A673 (cell line): ENCODE results near the gene LRFN5. TPM values are rescaled to one million over a fixed set of nuclear protein-coding genes. Genes with fewer than 3 reads are reported as not detected.
A peak's percentile ranks its signal among the peaks of the same experiment; 100 is the strongest.

Experiments
- BruUV-seq: library from RNA; stranded (reverse); fragments of 400-500 nt; replicated peaks from 2 replicates; lab custom pipeline; 2021; lab: Mats Ljungman, UMichigan
- CTCF ChIA-PET: fragments of 300-600 bp; sonication (Branson Sonifier 250); formaldehyde crosslinking; loops from one replicate; lab custom pipeline; 2022; ENCODE audit warnings: antibody characterized with exemption; lab: Charles Lee
- POLR2A ChIA-PET: fragments of 300-600 bp; sonication (Branson Sonifier 250); formaldehyde crosslinking; loops from one replicate; lab custom pipeline; 2022; ENCODE audit warnings: antibody characterized with exemption; ENCODE audit not compliant: low non-redundant PET; lab: Charles Lee
- DNase-seq: peaks from one replicate; pipeline ENCODE4 v3.0.0-alpha.2; 2015; ENCODE audit warnings: low spot score
- H3K27ac ChIP-seq: fragments of 200-600 bp; sonication (generic); 2 replicates; pipeline ENCODE4 v1.5.1; 2016; ENCODE audit warnings: mixed run types, low read depth, mild to moderate bottlenecking, mixed read lengths, antibody characterized with exemption, low read length; ENCODE audit not compliant: poor library complexity, severe bottlenecking
- H3K27me3 ChIP-seq: fragments of 200-600 bp; sonication (generic); replicated peaks from 2 replicates; pipeline ENCODE4 v1.6.1; 2017; ENCODE audit warnings: mixed run types, low read depth, mild to moderate bottlenecking, mixed read lengths, antibody characterized with exemption, low read length; ENCODE audit not compliant: insufficient read depth, poor library complexity
- H3K36me3 ChIP-seq: fragments of 200-600 bp; sonication (generic); 2 replicates; pipeline ENCODE4 v1.6.1; 2016; ENCODE audit warnings: mixed run types, mild to moderate bottlenecking, mixed read lengths, antibody characterized with exemption, low read length; ENCODE audit not compliant: insufficient read depth, poor library complexity, severe bottlenecking
- H3K4me1 ChIP-seq: fragments of 200-600 bp; sonication (generic); 2 replicates; pipeline ENCODE4 v1.6.1; 2017; ENCODE audit warnings: mixed run types, mild to moderate bottlenecking, mixed read lengths, antibody characterized with exemption, low read length; ENCODE audit not compliant: insufficient read depth, poor library complexity, severe bottlenecking
- H3K4me3 ChIP-seq: fragments of 200-600 bp; sonication (generic); 2 replicates; pipeline ENCODE4 v1.5.1; 2016; ENCODE audit warnings: low read depth, mixed run types, mild to moderate bottlenecking, mixed read lengths, low read length; ENCODE audit not compliant: poor library complexity, severe bottlenecking
- H3K9me3 ChIP-seq: fragments of 200-600 bp; sonication (generic); 2 replicates; pipeline ENCODE4 v1.6.1; 2016; ENCODE audit warnings: mixed run types, low read depth, mild to moderate bottlenecking, mixed read lengths, antibody characterized with exemption, low read length; ENCODE audit not compliant: poor library complexity, severe bottlenecking
- CTCF ChIP-seq: fragments of 300-800, 200-600 bp; sonication (generic); conservative IDR thresholded peaks from 2 replicates; pipeline ENCODE4 v1.5.1; 2017; ENCODE audit warnings: low read depth, mild to moderate bottlenecking, antibody characterized with exemption, low read length, moderate library complexity, mixed read lengths
- EZH2 ChIP-seq: fragments of 200-600 bp; sonication (generic); IDR thresholded peaks from 2 replicates; pipeline ENCODE4 v1.6.1; 2017; ENCODE audit warnings: borderline replicate concordance, low read depth, mild to moderate bottlenecking, mixed read lengths, antibody characterized with exemption, low read length; ENCODE audit not compliant: poor library complexity, severe bottlenecking
- intact Hi-C: fragments of 100-400 bp; cut with micrococcal nuclease; formaldehyde crosslinking; loops from one replicate; pipeline ENCODE4 v1.10.0; 2022; ENCODE audit not compliant: unreplicated experiment
- total RNA-seq: library from RNA; stranded (reverse); gene quantifications from 2 replicates; pipeline ENCODE4 v1.2.3, GENCODE V29; 2021

The LRFN5 gene
- total RNA-seq, 1 experiment from 2014 or later, result 51.3 TPM

GRCh38 chr14:41615011-41615595 is 8.4 kb downstream of the LRFN5 start:
- no peak for DNase-seq
- CTCF ChIA-PET, result no interaction called here
- POLR2A ChIA-PET, result no interaction called here

GRCh38 chr14:41623736-41624135 is 17.1 kb downstream of the LRFN5 start:
- H3K4me3 ChIP-seq, result peak overlapping the region; percentile 4
- intact Hi-C loops, result loop anchor here (10.0 kb wide), 1 partner anchor 1261 kb away; no protein-coding TSS in a partner anchor
- no TSS peak for BruUV-seq
- peaks cover 85% of the 10 kb centered on the region for H3K4me1 ChIP-seq
- no peaks in the 10 kb centered on the region for H3K9me3 ChIP-seq
- POLR2A ChIA-PET, result interaction anchor here (0.5 kb wide), 1 partner anchor 65 kb away, joined by 12 read pairs; no protein-coding TSS in a partner anchor
- TF ChIP-seq EZH2 (no peak), CTCF (no peak)
- peak; percentile 72 for DNase-seq
- no peaks in the 10 kb centered on the region for H3K36me3 ChIP-seq
- H3K27me3 ChIP-seq, result no peaks in the 10 kb centered on the region
- peak overlapping the region; percentile 79 for H3K27ac ChIP-seq
- CTCF ChIA-PET, result no interaction called here

More at GRCh38 chr14:41615011-41615595, 8.4 kb downstream of the LRFN5 start:
- Histone ChIP-seq H3K4me3 (no peak overlapping the region), H3K9me3 (no peaks in the 10 kb centered on the region), H3K4me1 (peaks cover 35% of the 10 kb centered on the region), H3K36me3 (no peaks in the 10 kb centered on the region), H3K27me3 (no peaks in the 10 kb centered on the region), H3K27ac (no peak overlapping the region)
- BruUV-seq, result no TSS peak
- TF ChIP-seq CTCF, result no peak
- no peak for TF ChIP-seq EZH2
- intact Hi-C loops, result loop anchor here (10.0 kb wide), 1 partner anchor 580 kb away; no protein-coding TSS in a partner anchor

- Histone ChIP-seq H3K27ac (no peak overlapping the region), H3K9me3 (no peaks in the 10 kb centered on the region), H3K27me3 (no peaks in the 10 kb centered on the region), H3K4me3 (no peak overlapping the region), H3K4me1 (peaks cover 89% of the 10 kb centered on the region), H3K36me3 (no peaks in the 10 kb centered on the region)
- ChIA-PET POLR2A (no interaction called here), CTCF (no interaction called here)
- no TSS peak for BruUV-seq
- intact Hi-C loops, result loop anchor here (10.0 kb wide), 1 partner anchor 1255 kb away; no protein-coding TSS in a partner anchor
- no peak for DNase-seq
- TF ChIP-seq CTCF (no peak), EZH2 (no peak)
Measured at GRCh38 chr14:41629876-41630275, 23.2 kb downstream of the LRFN5 start.
